H1 (cell line): ENCODE results near the gene HEATR5A.

Experiments
- ATF2 ChIP-seq: IDR thresholded peaks from 2 replicates; pipeline ENCODE4 v1.6.1; 2012; ENCODE audit warnings: low read length, inconsistent platforms
- BRCA1 ChIP-seq: IDR thresholded peaks from 2 replicates; pipeline ENCODE4 v1.6.1; 2012; ENCODE audit warnings: low read depth, low read length, improper control_type of control experiment
- CEBPB ChIP-seq: IDR thresholded peaks from 2 replicates; pipeline ENCODE4 v1.6.1; 2012; ENCODE audit warnings: low read depth, low read length
- EP300 ChIP-seq, 2 experiments: IDR thresholded peaks; 1 replicate in 1 of 2; 2 replicates in 1 of 2; pipeline ENCODE4 v1.6.1; 2011 to 2012; ENCODE audit warnings: low read depth in 2 of 2, low read length in 2 of 2, mild to moderate bottlenecking in 2 of 2, borderline replicate concordance in 1 of 2, inconsistent platforms in 1 of 2, moderate library complexity in 1 of 2
- POLR2A ChIP-seq, 2 experiments: IDR thresholded peaks; 1 replicate in 1 of 2; 2 replicates in 1 of 2; pipeline ENCODE4 v1.6.1; 2011; ENCODE audit warnings: low read depth in 2 of 2, low read length in 2 of 2, mild to moderate bottlenecking in 2 of 2; ENCODE audit errors: control extremely low read depth in 1 of 2
- RAD21 ChIP-seq, 2 experiments: IDR thresholded peaks in 1 of 2; conservative IDR thresholded peaks in 1 of 2; 2 replicates each; pipeline ENCODE4 v1.6.1; 2011; ENCODE audit warnings: low read depth in 2 of 2, low read length in 2 of 2, improper control_type of control experiment in 1 of 2, inconsistent platforms in 1 of 2, mild to moderate bottlenecking in 1 of 2, moderate library complexity in 1 of 2
- RFX5 ChIP-seq: IDR thresholded peaks from 2 replicates; pipeline ENCODE4 v1.6.1; 2011; ENCODE audit warnings: low read depth, low read length, improper control_type of control experiment, borderline replicate concordance
- SIRT6 ChIP-seq: IDR thresholded peaks from one replicate; pipeline ENCODE4 v1.7.1; 2012; ENCODE audit warnings: low read length, inconsistent platforms
- TAF7 ChIP-seq: optimal IDR thresholded peaks from 2 replicates; pipeline ENCODE3; 2011; ENCODE audit warnings: low read depth, mild to moderate bottlenecking, inconsistent platforms, low read length, moderate library complexity, borderline replicate concordance
- TF ChIP-seq, protein P1 (sequence below), 3 experiments: IDR thresholded peaks; 1 replicate in 2 of 3; 2 replicates in 1 of 3; pipeline versions ENCODE4 v1.5.1 to v1.6.1; 2011; ENCODE audit warnings: low read length in 3 of 3, mild to moderate bottlenecking in 3 of 3, inconsistent platforms in 2 of 3, low read depth in 1 of 3, moderate library complexity in 1 of 3; ENCODE audit not compliant: insufficient read depth in 1 of 3; ENCODE audit errors: control extremely low read depth in 1 of 3

- TF ChIP-seq POLR2A (IDR thresholded peaks at IDR 0.05; ENCODE audit: control extremely low read depth in 1 of 2, low read depth in 2 of 2, low read length in 2 of 2) (no peak), CEBPB (no peak), ATF2 (no peak), EP300 (IDR thresholded peaks at IDR 0.05; ENCODE audit: borderline replicate concordance in 1 of 2, low read depth in 2 of 2, low read length in 2 of 2) (no peak), RFX5 (no peak), RAD21 (IDR thresholded peaks at IDR 0.05 in 1 of 2, conservative IDR thresholded peaks at IDR 0.05 in 1 of 2; ENCODE audit: low read depth in 2 of 2, low read length in 2 of 2) (no peak), SIRT6 (no peak), BRCA1 (no peak), TAF7 (no peak)
- TF ChIP-seq, protein P1, sequence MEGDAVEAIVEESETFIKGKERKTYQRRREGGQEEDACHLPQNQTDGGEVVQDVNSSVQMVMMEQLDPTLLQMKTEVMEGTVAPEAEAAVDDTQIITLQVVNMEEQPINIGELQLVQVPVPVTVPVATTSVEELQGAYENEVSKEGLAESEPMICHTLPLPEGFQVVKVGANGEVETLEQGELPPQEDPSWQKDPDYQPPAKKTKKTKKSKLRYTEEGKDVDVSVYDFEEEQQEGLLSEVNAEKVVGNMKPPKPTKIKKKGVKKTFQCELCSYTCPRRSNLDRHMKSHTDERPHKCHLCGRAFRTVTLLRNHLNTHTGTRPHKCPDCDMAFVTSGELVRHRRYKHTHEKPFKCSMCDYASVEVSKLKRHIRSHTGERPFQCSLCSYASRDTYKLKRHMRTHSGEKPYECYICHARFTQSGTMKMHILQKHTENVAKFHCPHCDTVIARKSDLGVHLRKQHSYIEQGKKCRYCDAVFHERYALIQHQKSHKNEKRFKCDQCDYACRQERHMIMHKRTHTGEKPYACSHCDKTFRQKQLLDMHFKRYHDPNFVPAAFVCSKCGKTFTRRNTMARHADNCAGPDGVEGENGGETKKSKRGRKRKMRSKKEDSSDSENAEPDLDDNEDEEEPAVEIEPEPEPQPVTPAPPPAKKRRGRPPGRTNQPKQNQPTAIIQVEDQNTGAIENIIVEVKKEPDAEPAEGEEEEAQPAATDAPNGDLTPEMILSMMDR (IDR thresholded peaks at IDR 0.05; ENCODE audit: control extremely low read depth in 1 of 3, insufficient read depth in 1 of 3, low read depth in 1 of 3, low read length in 3 of 3) = no peak
Measured at GRCh38 chr14:31252865-31253264, 167.5 kb downstream of the HEATR5A start.
